SK-N-MC (cell line): ENCODE measurements around the gene LSAMP.

Experiments used
- EZH2 ChIP-seq: fragments of 200-600 bp; sonication (generic); IDR thresholded peaks from one replicate; pipeline ENCODE4 v1.6.1; 2017; ENCODE audit warnings: antibody characterized with exemption
- FOXP2 ChIP-seq: optimal IDR thresholded peaks from 2 replicates; pipeline ENCODE3; 2011; ENCODE audit warnings: mild to moderate bottlenecking, moderate library complexity; ENCODE audit not compliant: insufficient read depth; ENCODE audit errors: extremely low read length, control extremely low read depth
- POLR2AphosphoS5 ChIP-seq: IDR thresholded peaks from 2 replicates; pipeline ENCODE4 v1.6.1; 2012; ENCODE audit warnings: mild to moderate bottlenecking, low read depth, low read length, borderline replicate concordance

- TF ChIP-seq EZH2 (no peak), POLR2AphosphoS5 (no peak), FOXP2 (no peak)
Measured at GRCh38 chr3:115990669-115991068, 454.6 kb downstream of the LSAMP start.
